ENCODE measurements around the gene SSH2.

DNA sequence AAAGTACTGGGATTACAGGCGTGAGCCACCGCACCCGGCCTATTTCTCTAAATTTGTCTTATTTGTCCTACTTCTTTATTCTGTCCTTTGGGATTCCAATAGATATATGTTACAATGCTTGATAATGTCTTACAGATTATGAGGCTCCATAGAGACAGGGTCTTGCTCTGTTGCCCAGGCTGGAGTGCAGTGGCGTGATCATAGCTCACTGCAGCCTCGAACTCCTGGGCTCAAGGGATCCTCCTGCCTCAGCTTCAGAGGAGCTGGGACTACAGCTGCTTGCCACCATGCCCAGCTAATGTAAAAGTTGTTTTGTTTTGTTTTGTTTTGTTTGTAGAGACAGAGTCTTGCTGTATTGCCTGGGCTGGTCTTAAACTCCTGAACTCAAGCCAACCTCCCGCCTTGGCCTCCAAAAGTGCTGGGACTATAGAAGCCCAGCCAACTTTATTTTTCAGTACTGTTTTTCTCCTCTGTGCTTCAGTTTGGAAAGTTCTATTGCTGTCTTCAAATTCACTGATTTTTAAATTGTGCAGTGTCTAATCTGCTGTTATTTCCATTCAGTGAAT lies 326.8 kb downstream of the SSH2 start:
- TF ChIP-seq, protein P1, sequence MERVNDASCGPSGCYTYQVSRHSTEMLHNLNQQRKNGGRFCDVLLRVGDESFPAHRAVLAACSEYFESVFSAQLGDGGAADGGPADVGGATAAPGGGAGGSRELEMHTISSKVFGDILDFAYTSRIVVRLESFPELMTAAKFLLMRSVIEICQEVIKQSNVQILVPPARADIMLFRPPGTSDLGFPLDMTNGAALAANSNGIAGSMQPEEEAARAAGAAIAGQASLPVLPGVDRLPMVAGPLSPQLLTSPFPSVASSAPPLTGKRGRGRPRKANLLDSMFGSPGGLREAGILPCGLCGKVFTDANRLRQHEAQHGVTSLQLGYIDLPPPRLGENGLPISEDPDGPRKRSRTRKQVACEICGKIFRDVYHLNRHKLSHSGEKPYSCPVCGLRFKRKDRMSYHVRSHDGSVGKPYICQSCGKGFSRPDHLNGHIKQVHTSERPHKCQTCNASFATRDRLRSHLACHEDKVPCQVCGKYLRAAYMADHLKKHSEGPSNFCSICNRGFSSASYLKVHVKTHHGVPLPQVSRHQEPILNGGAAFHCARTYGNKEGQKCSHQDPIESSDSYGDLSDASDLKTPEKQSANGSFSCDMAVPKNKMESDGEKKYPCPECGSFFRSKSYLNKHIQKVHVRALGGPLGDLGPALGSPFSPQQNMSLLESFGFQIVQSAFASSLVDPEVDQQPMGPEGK (CRISPR knock-in tag; IDR thresholded peaks at IDR 0.05; ENCODE audit: borderline replicate concordance): no peak
- TF ChIP-seq ZNF70 (CRISPR knock-in tag; IDR thresholded peaks at IDR 0.05) (no peak), ESRRG (CRISPR knock-in tag; IDR thresholded peaks at IDR 0.05) (no peak), GLIS3 (CRISPR knock-in tag; IDR thresholded peaks at IDR 0.05) (no peak), ZC3H10 (CRISPR knock-in tag; IDR thresholded peaks at IDR 0.05) (no peak), ZFP3 (CRISPR knock-in tag; IDR thresholded peaks at IDR 0.05) (no peak), CSDC2 (CRISPR knock-in tag; IDR thresholded peaks at IDR 0.05) (no peak)
- TF ChIP-seq, protein P2, sequence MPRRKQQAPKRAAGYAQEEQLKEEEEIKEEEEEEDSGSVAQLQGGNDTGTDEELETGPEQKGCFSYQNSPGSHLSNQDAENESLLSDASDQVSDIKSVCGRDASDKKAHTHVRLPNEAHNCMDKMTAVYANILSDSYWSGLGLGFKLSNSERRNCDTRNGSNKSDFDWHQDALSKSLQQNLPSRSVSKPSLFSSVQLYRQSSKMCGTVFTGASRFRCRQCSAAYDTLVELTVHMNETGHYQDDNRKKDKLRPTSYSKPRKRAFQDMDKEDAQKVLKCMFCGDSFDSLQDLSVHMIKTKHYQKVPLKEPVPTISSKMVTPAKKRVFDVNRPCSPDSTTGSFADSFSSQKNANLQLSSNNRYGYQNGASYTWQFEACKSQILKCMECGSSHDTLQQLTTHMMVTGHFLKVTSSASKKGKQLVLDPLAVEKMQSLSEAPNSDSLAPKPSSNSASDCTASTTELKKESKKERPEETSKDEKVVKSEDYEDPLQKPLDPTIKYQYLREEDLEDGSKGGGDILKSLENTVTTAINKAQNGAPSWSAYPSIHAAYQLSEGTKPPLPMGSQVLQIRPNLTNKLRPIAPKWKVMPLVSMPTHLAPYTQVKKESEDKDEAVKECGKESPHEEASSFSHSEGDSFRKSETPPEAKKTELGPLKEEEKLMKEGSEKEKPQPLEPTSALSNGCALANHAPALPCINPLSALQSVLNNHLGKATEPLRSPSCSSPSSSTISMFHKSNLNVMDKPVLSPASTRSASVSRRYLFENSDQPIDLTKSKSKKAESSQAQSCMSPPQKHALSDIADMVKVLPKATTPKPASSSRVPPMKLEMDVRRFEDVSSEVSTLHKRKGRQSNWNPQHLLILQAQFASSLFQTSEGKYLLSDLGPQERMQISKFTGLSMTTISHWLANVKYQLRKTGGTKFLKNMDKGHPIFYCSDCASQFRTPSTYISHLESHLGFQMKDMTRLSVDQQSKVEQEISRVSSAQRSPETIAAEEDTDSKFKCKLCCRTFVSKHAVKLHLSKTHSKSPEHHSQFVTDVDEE (CRISPR knock-in tag; IDR thresholded peaks at IDR 0.05): no peak
